Activated T-cell treated with anti-CD3 and anti-CD28 coated beads, Interleukin-2, amount 50 U/mL, for 1 hour (primary cell): ENCODE data around the gene IL25.
A peak's percentile ranks its signal among the peaks of the same experiment; 100 is the strongest.
"Not testable (repeated sequence)": the region's sequence is repeated elsewhere in the genome, so short reads cannot be mapped to it uniquely, and the experiment has no call there.

Source experiments
- DNase-seq: peaks from one replicate; pipeline ENCODE4 v3.0.0-alpha.2; 2020

Gene IL25

DNA sequence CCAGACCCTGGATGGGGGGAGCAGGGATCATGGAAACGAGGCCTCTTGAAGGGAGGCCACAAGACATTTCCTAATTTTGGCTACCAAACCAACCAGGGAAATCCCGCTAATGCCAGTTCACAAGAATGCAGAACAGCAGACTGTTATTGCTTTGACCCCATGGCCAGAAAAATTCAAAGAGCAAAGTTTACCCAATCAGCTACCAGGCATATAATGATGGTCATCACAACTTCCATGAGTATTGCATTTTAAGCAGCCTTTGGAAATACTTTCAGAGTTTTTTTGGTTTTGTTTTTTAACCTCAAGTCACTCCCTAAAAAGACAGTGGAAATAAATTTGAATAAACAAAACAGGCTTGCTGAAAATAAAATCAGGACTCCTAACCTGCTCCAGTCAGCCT lies at the start of gene IL25:
IL25 (plus strand) TSS at position 301 of the 400 bp plus-strand sequence.
- DNase-seq = no peak

DNA sequence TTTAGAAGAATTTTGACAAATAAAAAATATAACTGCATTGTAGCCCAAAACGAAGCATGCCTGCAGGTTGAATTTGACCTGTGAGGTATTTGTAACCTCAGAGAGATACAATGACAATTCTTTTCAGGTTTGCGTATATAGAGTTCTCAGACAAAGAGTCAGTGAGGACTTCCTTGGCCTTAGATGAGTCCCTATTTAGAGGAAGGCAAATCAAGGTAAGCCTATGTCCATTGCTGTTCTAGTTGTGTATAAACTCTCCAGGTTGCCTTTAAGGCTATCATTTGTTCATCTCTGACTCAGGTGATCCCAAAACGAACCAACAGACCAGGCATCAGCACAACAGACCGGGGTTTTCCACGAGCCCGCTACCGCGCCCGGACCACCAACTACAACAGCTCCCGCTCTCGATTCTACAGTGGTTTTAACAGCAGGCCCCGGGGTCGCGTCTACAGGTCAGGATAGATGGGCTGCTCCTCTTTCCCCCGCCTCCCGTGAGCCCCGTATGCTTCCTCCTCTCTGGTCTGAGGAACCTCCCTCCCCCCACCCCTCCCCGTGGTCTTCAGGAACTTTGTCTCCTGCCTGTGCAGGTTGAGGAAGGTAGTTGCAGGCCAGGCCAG lies 48.7 kb upstream of the IL25 start:
- no peak for DNase-seq

- no peak for DNase-seq
Observed at GRCh38 chr14:23324455-23324846, 48.2 kb upstream of the IL25 start.

DNA sequence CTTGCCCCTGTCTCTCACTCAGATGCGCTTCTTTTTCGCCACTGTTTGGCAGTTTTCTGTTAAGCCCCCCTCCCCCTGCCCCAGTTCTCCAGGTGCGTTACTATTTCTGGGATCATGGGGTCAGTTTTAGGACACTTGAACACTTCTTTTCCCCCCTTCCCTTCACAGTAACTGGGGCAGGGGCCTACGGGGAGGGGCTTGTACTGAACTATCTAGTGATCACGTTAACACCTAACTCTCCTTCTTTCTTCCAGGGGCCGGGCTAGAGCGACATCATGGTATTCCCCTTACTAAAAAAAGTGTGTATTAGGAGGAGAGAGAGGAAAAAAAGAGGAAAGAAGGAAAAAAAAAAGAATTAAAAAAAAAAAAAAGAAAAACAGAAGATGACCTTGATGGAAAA lies 47.6 kb upstream of the IL25 start:
- no peak for DNase-seq

DNA sequence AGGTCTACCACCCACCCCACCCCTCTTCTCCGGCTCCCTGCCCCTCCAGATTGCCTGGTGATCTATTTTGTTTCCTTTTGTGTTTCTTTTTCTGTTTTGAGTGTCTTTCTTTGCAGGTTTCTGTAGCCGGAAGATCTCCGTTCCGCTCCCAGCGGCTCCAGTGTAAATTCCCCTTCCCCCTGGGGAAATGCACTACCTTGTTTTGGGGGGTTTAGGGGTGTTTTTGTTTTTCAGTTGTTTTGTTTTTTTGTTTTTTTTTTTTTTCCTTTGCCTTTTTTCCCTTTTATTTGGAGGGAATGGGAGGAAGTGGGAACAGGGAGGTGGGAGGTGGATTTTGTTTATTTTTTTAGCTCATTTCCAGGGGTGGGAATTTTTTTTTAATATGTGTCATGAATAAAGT lies 46.9 kb upstream of the IL25 start:
- DNase-seq = not testable (repeated sequence)

DNA sequence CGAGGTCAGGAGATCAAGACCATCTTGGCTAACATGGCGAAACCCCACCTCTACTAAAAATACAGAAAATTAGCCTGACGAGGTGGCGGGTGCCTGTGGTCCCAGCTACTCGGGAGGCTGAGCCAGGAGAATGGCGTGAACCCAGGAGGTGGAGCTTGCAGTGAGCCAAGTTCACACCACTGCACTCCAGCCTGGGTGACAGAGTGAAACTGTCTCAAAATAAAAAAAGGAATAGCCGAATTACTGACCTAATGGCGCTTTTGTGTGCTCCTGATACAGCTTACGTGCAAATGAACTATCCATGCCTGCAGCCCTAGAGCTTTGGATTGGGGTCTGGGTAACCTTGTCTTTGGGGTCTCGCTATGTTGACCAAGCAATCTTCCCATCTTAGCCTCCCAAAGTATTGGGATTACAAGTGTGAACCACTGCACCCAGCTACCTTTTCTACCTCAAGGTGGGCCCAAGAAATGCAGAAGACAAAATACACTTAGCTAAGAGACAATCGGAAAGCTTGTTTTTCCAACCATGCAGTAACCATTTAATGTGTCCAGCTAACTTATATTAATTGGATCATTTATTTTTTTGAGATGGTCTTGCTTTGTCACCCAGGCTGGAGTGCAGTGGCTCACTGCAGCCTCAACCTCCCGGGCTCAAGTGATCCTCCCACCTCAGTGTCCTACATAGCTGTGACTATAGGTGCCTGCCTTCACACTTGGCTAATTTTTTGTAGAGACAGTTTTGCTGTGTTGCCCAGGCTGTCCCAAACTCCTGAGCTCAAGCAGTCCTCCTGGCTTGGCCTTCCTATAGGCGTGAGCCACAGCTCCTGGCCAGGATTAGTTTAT lies 45.9 kb upstream of the IL25 start:
- no peak for DNase-seq

GRCh38 chr14:23327947-23328744 lies 44.5 kb upstream of the IL25 start:
- peak; percentile 44 for DNase-seq

- no peak for DNase-seq
Observed at GRCh38 chr14:23335623-23336022, 37.0 kb upstream of the IL25 start.

DNA sequence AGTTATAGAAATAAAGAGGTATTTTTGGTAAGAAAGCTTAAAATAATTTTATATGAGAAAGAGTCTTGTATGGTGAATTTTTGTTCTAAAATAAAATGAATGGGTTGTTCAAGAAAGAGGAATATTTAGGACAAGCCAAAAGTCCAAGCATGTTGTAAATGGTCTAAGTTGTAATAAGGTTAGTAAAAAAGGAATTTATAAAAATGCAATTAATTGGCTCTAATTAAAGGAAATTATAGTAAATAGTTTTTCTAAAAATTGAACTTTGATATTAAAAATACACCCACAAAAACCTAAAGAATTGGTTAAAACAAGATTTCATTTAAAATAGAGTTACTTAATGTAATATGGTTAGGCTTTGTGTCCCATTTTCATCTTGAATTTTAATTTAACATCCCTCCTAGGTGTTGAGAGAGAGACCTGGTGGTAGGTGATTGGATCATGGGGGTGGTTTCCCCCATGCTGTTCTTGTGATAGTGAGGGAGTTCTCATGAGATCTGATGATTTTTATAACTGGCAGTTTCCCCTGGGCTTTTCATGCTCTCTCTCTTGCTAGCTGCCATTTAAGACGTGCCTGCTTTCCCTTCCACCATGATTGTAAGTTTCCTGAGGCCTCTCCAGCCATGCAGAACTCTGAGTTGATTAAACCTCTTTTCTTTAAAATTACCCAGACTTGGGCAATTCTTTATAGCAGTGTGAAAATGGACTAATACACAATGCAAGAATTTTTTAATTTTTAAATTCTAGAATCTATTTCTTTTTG lies 32.9 kb upstream of the IL25 start:
- no peak for DNase-seq

DNA sequence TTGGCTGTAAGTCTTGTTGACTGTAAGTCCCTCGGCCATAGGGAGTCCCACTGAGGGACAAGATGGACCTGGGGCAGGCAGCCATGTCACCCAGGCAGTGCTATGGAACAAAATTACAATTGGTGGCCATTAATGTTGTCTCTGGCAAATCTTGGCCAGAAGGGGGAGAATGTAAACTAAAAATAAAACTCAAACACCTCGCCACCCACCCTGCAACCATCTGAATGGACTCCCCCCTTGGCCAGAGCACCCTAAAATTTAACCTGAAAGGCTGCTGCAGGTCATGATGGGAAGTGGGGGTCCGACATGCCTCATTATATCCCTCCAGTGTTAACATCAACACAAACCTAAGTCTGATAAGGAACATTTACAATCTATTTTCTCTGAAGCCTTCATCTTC lies 28.1 kb upstream of the IL25 start:
- no peak for DNase-seq

DNA sequence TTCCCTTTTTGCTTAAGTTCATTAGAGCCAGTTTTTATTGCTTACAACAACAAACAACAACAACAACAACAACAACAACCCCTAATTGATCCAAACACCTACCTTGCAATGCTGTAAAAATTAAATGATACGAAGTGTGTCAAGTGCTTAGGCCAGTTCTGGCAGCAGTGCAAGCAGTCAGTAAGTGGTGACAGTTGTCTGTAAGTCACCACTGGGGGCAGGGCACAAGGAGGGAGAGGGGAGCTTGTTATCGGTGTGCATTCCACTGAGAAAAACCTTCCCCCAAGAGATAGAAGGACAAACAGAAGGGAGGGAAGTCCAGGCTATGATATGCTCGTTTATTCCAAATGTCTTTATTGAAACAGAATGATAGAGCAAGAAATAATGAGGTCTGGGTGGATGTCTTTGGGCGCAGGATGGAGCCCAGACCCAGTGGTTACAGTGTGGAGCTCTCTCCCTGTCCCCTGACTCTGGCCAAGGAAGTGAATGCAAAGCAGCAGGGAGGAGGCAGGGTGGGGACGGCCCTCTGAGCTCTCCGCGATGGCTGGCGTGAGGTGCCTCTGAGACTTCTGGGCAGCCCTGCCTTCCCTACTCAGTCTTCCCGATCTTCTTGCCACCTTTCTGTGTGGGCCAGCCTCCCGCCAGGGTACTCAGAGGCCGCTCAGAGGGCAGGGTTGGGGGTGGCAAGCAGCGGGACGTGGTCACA lies 26.5 kb upstream of the IL25 start:
- no peak for DNase-seq

DNA sequence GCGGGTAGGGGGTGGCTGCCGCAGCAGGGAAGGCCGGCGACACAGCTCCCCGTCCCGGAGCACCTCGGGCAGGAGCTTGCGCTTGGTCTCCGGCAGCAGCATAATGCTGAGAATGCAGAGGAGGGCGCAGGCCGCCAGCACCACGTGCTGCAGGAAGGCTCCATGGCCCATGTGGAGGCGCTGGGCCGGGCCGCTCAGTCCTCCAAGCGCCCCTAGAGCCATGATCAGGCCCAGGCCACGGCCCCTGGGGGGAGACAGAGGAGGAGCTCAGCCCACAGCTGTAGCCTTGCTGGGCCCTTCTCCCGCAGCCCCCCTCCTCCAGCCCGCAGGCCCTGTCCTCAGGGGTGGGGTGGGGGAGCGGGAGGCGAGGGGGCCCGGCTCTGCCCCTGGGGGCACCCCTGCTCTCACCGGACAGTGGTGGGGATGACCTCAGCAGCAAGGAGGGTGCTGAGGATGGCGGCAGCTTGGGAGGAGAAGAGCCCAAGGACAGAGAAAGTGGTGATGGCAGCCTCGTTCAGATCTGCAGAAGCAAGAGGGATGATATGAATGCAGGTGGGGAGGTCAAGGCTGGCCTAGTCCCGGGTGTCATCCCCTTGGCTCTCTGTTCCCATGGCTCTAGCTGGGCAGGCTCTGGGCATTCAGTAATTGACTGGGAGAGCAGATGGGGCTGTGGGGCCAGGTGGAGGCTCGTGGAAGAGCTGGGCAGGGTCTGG lies 25.8 kb upstream of the IL25 start:
- no peak for DNase-seq

- DNase-seq = no peak
Observed at GRCh38 chr14:23347406-23348296, 25.0 kb upstream of the IL25 start.

DNA sequence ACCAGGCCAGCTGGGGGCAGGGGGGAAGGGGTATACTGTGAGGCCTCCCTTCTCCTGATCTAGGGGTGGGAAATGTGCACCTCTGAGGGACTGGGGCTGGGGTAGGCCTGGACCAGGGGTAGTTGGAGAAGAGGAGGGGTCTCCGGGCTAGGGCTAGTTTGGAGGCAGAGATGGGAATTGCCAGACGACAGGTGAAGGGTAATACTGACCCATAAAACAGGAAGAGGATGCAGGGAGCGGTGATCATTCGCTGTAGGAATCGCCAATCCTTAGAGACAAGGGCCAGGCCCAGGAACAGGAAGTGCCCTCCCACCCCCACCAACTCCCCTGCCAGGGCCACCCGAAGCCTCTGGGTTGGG lies 24.3 kb upstream of the IL25 start:
- DNase-seq = no peak

GRCh38 chr14:23349156-23349845 lies 23.3 kb upstream of the IL25 start:
- DNase-seq = no peak

DNA sequence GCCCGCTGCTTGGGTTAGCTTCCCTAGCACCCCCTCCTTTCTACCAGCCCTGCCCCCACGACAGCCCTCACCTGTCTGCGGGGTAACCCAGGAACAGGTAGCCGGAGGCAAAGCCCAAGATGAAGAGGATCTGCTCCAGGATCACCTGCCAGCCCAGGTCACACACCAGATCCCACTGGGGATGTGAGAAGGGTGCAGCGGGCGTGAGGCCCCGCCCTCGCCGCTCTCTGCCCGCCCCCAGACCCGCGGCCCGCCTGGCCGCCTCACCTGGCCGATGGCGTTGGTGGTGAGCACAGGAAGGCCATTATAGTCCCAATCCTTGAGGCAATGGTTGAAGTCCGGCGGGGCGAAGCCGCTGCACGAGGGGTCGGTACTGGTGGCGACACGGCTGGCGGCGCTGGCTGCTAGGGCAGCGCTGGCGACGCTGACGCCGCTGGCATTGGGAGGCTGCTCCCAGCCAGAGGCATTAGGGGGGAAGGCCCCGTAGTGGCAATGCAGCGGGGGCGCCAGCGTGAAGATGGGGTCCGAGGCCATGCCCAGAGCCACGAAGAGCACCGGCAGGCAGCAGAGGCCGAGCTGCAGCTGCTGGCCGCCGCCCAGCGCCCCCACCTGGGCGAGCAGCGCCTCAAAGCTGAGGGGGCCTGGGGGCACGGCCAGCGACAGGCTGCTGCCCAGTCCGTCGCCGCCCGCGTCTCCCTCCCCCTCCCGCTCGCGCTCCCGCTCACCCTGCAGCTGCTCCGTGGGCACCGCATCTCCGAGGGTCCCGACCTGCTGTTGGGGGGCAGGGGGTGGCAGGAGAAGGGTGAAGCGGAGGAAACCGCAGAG lies 20.7 kb upstream of the IL25 start:
- peak; percentile 25 for DNase-seq

- peak; percentile 70 for DNase-seq
Observed at GRCh38 chr14:23352506-23353432, 19.8 kb upstream of the IL25 start, which contains the start of gene SLC22A17. TSS of gene SLC22A17 (minus strand) at chr14:23352887.

DNA sequence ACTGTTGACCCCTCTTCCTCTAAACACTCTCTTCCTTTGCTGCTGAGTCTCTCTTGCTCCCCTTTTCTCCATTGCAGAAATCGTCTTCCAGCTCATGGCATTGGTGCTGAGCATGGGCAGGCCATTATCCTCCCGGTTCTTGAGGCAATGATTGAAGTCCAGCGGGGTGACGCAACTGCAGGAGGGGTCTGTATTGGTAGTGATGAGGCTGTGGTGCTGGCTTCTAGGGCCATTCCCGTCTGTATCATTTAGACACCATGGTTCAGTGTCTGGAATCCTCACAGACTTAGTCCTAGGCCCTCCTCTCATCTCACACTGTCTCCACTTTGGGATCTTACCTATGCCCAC lies 19.2 kb upstream of the IL25 start:
- no peak for DNase-seq
